HG03354 (cell line): ENCODE data around the gene MAP3K19.
"Not testable (repeated sequence)": the region's sequence is repeated elsewhere in the genome, so short reads cannot be mapped to it uniquely, and the experiment has no call there.

ENCODE experiments used
- ATAC-seq: cut with Tn5 transposase; IDR thresholded peaks from one replicate; pipeline ENCODE4 v1.9.1; 2021; ENCODE audit warnings: mild to moderate bottlenecking; ENCODE audit not compliant: unreplicated experiment, poor library complexity, severe bottlenecking

The MAP3K19 gene

GRCh38 chr2:135047300-135047699, at the start of gene MAP3K19:
MAP3K19 (minus strand) TSS chr2:135047447; CDS start chr2:135024647, 22,800 bp downstream.
- no peak for ATAC-seq

- ATAC-seq = no peak
Measured at GRCh38 chr2:135096665-135097446, 49.6 kb upstream of the MAP3K19 start.

GRCh38 chr2:135095591-135095990, 48.3 kb upstream of the MAP3K19 start:
- ATAC-seq = no peak

GRCh38 chr2:135094508-135094907, 47.3 kb upstream of the MAP3K19 start:
- no peak for ATAC-seq

GRCh38 chr2:135093670-135094330, 46.6 kb upstream of the MAP3K19 start:
- no peak for ATAC-seq

- ATAC-seq = no peak
Measured at GRCh38 chr2:135093193-135093592, 45.9 kb upstream of the MAP3K19 start.

GRCh38 chr2:135091681-135092080, 44.4 kb upstream of the MAP3K19 start:
- no peak for ATAC-seq

- not testable (repeated sequence) for ATAC-seq
Measured at GRCh38 chr2:135089597-135089996, 42.4 kb upstream of the MAP3K19 start.

- no peak for ATAC-seq
Measured at GRCh38 chr2:135086222-135086621, 39.0 kb upstream of the MAP3K19 start.

- no peak for ATAC-seq
Measured at GRCh38 chr2:135078417-135078816, 31.2 kb upstream of the MAP3K19 start.

- ATAC-seq = no peak
Measured at GRCh38 chr2:135076556-135076955, 29.3 kb upstream of the MAP3K19 start.

- ATAC-seq = no peak
Measured at GRCh38 chr2:135074216-135074615, 27.0 kb upstream of the MAP3K19 start.

- no peak for ATAC-seq
Measured at GRCh38 chr2:135072125-135072997, 25.1 kb upstream of the MAP3K19 start.

- ATAC-seq = no peak
Measured at GRCh38 chr2:135066710-135067109, 19.5 kb upstream of the MAP3K19 start.

GRCh38 chr2:135064149-135064548, 16.9 kb upstream of the MAP3K19 start:
- no peak for ATAC-seq

- ATAC-seq = no peak
Measured at GRCh38 chr2:135063210-135063609, 16.0 kb upstream of the MAP3K19 start.

- no peak for ATAC-seq
Measured at GRCh38 chr2:135059577-135059976, 12.3 kb upstream of the MAP3K19 start.

- no peak for ATAC-seq
Measured at GRCh38 chr2:135056790-135057189, 9.5 kb upstream of the MAP3K19 start.

GRCh38 chr2:135055182-135055786, 8.0 kb upstream of the MAP3K19 start:
- no peak for ATAC-seq

- peak; percentile 42 for ATAC-seq
Measured at GRCh38 chr2:135052997-135053474, 5.8 kb upstream of the MAP3K19 start.
